Ovary (tissue), 9 donors: ENCODE results near the gene ANKRD33B. TPM values are rescaled to one million over a fixed set of nuclear protein-coding genes. Genes with fewer than 3 reads are reported as not detected.

Source experiments
- DNase-seq, 5 donors: peaks; one replicate each; pipeline ENCODE4 v3.0.0-alpha.2; 2019 to 2020
- H3K27ac ChIP-seq, 2 donors: fragments of 200-600 bp; one replicate each; pipeline versions ENCODE4 v1.5.1 to v1.8.0; 2019 to 2022
- H3K27me3 ChIP-seq: fragments of 200-600 bp; one replicate; pipeline ENCODE4 v1.8.0; 2022
- H3K36me3 ChIP-seq: fragments of 200-600 bp; sonication (generic); one replicate; pipeline ENCODE4 v1.5.1; 2019
- H3K4me1 ChIP-seq: one replicate; pipeline ENCODE4 v1.8.1; 2013; ENCODE audit warnings: mild to moderate bottlenecking, moderate library complexity; ENCODE audit not compliant: insufficient read depth
- H3K4me3 ChIP-seq: fragments of 200-600 bp; sonication (generic); one replicate; pipeline ENCODE4 v1.5.1; 2017
- H3K9me3 ChIP-seq, 2 donors: fragments of 200-600 bp in 1 of 2; sonication (generic) in 1 of 2; one replicate each; pipeline versions ENCODE4 v1.5.1 to v1.8.1; 2013 to 2019; ENCODE audit warnings: mild to moderate bottlenecking in 1 of 2, moderate library complexity in 1 of 2
- EP300 ChIP-seq: sonication (generic); formaldehyde crosslinking; IDR thresholded peaks from one replicate; pipeline ENCODE4 v1.6.1; 2017; ENCODE audit warnings: antibody characterized with exemption
- POLR2A ChIP-seq: fragments of 450-650 bp; IDR thresholded peaks from one replicate; pipeline ENCODE4 v1.6.1; 2017; ENCODE audit warnings: antibody characterized with exemption, mild to moderate bottlenecking, moderate library complexity
- WGBS, 3 donors: extraction: QIAGEN DNeasy Blood & Tissue Kit in 1 of 3; methylation state at CpG; one replicate each; pipeline versions ENCODE4 v1.1.5 to v1.1.7; 2013 to 2017; 5-methylcytosine and 5-hydroxymethylcytosine counted together
- intact Hi-C, 4 donors: fragments of 100-400 bp; cut with DNase I; formaldehyde crosslinking; loops; one replicate each; pipeline versions ENCODE4 v1.11.0 to v1.15.1; 2022 to 2023
- polyA plus RNA-seq, 2 donors: library from polyadenylated mRNA; stranded (reverse); fragments of 200-250 nt in 1 of 2; fragments of 350-450 nt in 1 of 2; fragmentation: Illumina TruSeq in 1 of 2; extraction: RNeasy Lipid Tissue Mini Kit (QIAGEN cat#74804) in 1 of 2; gene quantifications; one replicate each; pipeline ENCODE4 v1.2.3, GENCODE V29; 2013 to 2014
- total RNA-seq, 7 donors: library from RNA; depleted of rRNA in 2 of 7; stranded (reverse); fragments of >200 nt in 2 of 7; fragmentation: NEBNext Ultra II Directional in 3 of 7; extraction: Animal tissue kit (Norgen Biotek cat#: 25700) in 3 of 7; gene quantifications; one replicate each; pipeline versions ENCODE4 v1.1.0 to v1.2.4, GENCODE V29; 2016 to 2023
- TF ChIP-seq, protein P1 (sequence below), 3 donors: fragments of 450-650 bp in 2 of 3; fragments of 200-600 bp in 1 of 3; IDR thresholded peaks; one replicate each; pipeline versions ENCODE4 v1.5.1 to v1.8.0; 2016 to 2022; ENCODE audit warnings: antibody characterized with exemption in 3 of 3, mild to moderate bottlenecking in 1 of 3
- donor health status: DM: no; HTN: no; CAD: no; lungs with moderate emphysema.
- donor health status: DM: no; HTN: no; CAD: no.
- donor health status: Bipolar disorder and iron deficiency.
- donor health status: DM: yes; HTN: yes; CAD: no.
- donor health status: DM: no; HTN: no; CAD: no.
- donor health status: DM: yes; HTN: yes; CAD: no.

Gene ANKRD33B
- total and polyA plus RNA-seq, 9 donors: 0.65 to 13.3 (median 1.9) TPM

DNA sequence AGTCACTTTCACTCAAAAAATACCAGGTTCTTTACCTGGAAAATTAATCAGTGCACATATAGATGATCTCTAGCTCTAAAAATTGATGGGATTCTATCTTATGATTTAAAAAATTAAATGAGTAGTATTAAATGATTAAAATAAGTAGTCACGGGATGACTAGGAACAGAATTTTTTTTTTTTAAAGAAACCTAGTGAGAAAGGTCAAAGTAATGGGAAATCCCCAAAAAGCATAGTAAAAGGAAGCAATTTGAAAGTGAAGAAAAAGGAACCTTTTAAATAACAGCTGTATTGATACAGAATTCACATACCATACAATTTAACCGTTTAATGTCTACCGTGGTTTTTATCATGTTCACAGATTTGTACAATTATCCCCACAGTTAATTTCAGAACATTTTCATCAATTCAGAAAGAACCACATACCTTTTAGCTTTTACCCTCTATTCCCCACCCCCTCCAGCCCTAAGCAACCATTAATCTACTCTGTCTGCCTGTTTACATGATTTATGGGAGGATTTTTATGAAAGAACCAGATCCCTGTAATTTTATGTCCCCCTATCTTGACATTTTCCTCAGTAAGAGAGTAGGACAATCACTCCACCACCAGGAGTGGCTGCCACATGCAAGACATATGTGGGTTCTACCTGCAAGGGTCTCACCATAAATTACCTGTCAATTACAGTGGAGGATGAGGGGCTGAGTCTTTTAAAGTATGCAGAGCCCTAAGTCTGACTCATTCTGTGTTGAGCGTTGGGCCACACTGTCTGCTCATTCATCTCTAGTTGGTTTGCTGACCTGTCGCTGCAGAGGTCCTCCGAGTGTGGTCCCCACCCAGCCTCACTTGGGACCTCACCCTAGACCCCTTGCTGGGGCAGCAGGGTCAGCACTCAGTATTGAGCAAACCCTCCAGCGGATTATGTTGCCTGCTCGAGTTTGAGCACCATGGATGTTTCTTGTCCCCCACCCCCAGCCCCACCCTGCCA, 16.0 kb downstream of the ANKRD33B start:
- Histone ChIP-seq H3K27me3 (no peaks in the 10 kb centered on the region), H3K9me3 (no peaks in the 10 kb centered on the region), H3K4me3 (no peak overlapping the region), H3K36me3 (no peaks in the 10 kb centered on the region), H3K27ac (no peak overlapping the region), H3K4me1 (no peaks in the 10 kb centered on the region)
- intact Hi-C loops: no loop called here
- TF ChIP-seq EP300 (no peak), POLR2A (no peak)
- TF ChIP-seq, protein P1, sequence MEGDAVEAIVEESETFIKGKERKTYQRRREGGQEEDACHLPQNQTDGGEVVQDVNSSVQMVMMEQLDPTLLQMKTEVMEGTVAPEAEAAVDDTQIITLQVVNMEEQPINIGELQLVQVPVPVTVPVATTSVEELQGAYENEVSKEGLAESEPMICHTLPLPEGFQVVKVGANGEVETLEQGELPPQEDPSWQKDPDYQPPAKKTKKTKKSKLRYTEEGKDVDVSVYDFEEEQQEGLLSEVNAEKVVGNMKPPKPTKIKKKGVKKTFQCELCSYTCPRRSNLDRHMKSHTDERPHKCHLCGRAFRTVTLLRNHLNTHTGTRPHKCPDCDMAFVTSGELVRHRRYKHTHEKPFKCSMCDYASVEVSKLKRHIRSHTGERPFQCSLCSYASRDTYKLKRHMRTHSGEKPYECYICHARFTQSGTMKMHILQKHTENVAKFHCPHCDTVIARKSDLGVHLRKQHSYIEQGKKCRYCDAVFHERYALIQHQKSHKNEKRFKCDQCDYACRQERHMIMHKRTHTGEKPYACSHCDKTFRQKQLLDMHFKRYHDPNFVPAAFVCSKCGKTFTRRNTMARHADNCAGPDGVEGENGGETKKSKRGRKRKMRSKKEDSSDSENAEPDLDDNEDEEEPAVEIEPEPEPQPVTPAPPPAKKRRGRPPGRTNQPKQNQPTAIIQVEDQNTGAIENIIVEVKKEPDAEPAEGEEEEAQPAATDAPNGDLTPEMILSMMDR (IDR thresholded peaks at IDR 0.05): no peak
- no peak for DNase-seq
- 65 to 82% (median 72%) methylated on average over 8 of the region's 8 CpGs for WGBS, 3 donors

DNA sequence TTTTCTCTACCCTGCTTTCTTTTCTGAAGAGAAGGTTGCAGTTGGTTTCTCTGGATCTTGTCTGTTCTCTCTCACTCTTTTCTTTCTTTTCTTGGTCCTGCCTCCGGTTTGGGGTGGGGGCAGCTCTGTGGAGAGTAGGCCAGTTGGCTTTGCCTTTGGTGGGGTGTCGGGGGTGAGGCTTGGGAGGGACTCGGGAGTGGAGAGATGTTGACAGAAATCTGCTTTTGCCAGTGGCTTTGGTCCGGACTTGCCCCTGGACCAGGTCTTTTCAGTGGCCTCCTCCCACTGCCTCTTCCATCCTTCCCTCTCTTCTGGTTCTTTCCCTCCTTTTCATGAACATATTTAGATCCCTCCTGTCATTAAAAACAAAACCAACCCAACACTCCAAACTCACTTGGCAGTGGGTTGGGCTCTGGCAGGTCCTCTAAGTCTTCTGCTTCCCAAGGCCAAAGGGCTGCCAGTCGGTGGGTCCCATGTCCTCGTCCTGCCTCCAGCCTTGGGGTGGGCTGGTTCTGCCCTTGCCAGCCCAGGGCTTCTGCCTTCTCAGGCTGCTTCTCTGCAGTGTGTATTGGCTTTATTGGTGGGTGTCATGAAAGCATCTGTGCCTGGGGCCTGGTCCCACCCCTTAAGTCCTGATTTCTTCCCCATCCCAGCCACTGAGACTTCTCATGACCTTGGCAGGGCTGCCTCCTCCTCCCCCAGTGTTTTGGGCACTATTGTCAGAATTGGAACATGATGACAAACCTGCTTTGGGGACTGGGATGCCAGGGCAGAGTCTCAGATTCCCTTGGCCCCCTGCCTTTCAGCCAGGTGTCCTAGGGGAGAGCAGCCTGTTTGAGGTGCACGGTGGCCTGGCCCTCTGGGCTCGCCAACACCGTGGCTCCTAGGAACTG, 16.9 kb downstream of the ANKRD33B start:
- no peak overlapping the region for H3K4me3 ChIP-seq
- no peak for DNase-seq
- TF ChIP-seq, protein P1 (IDR thresholded peaks at IDR 0.05): no peak
- no peak for TF ChIP-seq EP300
- no peak for TF ChIP-seq POLR2A
- no peak overlapping the region for H3K27ac ChIP-seq
- no peaks in the 10 kb centered on the region for H3K36me3 ChIP-seq
- H3K4me1 ChIP-seq: no peaks in the 10 kb centered on the region
- intact Hi-C loops: no loop called here
- H3K9me3 ChIP-seq: no peaks in the 10 kb centered on the region
- WGBS, 3 donors: 87 to 91% (median 90%) methylated on average over 9 of the region's 9 CpGs
- H3K27me3 ChIP-seq: no peaks in the 10 kb centered on the region

DNA sequence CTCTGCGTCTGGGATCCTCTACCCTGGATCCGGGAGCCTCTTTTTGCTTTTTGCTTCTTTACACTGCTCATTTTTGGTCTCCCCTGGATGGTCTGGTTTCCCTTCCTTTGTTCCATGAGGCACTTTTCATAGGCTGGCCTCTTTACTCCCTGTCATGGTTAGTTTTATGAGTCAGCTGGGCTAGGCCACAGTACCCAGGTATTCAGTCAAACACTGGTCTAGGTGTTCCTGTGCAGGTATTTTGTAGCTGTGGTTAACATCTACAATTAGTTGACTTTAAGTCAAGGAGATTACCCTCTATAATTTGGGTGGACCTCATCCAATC, 17.5 kb downstream of the ANKRD33B start:
- Histone ChIP-seq H3K27me3 (no peaks in the 10 kb centered on the region), H3K27ac (no peak overlapping the region), H3K4me1 (no peaks in the 10 kb centered on the region), H3K4me3 (no peak overlapping the region), H3K9me3 (no peaks in the 10 kb centered on the region), H3K36me3 (no peaks in the 10 kb centered on the region)
- 91 to 100% (median 95%) methylated on average over 2 of the region's 2 CpGs for WGBS, 3 donors
- TF ChIP-seq EP300 (no peak), POLR2A (no peak)
- TF ChIP-seq, protein P1 (IDR thresholded peaks at IDR 0.05): no peak
- DNase-seq: no peak
- intact Hi-C loops: no loop called here

DNA sequence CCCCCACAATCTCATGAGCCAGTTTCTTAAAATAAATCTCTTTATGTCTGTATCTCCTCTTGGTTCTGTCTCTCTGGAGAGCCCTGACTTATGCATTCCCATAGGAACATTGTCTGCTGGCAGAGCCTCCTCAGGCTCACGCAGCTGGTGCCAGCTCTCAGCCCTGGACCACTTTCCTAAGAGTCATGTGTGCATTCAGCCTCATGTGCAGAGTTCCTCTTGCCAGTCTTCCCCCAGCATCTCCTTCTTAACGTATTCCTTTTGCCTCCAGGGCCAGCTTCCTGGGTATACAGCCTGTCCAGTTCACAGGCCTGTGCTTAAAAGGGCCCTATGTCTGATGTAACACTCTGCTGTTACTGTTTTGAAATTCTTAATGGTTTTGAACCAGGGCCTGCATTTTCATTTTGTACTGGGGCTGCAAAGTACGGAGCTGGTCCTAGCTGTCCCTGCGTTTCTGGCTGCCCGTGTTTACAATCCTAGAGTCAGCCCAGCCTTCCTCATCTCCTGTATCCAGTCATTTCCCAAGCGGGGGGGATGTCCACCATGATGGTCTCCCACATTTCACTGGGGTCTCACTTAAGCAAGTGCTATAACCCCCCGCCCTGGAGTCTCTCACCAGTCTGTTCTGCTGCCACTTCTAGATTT, 18.1 kb downstream of the ANKRD33B start:
- Histone ChIP-seq H3K27ac (no peak overlapping the region), H3K4me1 (no peaks in the 10 kb centered on the region), H3K36me3 (no peaks in the 10 kb centered on the region), H3K27me3 (no peaks in the 10 kb centered on the region), H3K9me3 (no peaks in the 10 kb centered on the region), H3K4me3 (no peak overlapping the region)
- TF ChIP-seq EP300: no peak
- no peak for TF ChIP-seq POLR2A
- TF ChIP-seq, protein P1 (IDR thresholded peaks at IDR 0.05): no peak
- intact Hi-C loops: no loop called here
- DNase-seq: no peak
- WGBS, 3 donors: 75 to 80% (median 76%) methylated on average over 7 of the region's 7 CpGs
